OCI-LY1 (cell line): ENCODE measurements around the gene TFDP2.

Experiments used
- CTCF ChIP-seq: fragments of 200-600 bp; sonication (generic), shearing (Covaris generic); IDR thresholded peaks from 2 replicates; pipeline ENCODE4 v1.5.1; 2017; ENCODE audit warnings: mild to moderate bottlenecking, antibody characterized with exemption, low read length, moderate library complexity, mixed read lengths
- EZH2 ChIP-seq: fragments of 200-600 bp; sonication (generic), shearing (Covaris generic); IDR thresholded peaks from 2 replicates; pipeline ENCODE4 v1.8.0; 2017; ENCODE audit warnings: borderline replicate concordance, mixed run types, mild to moderate bottlenecking, antibody characterized with exemption, low read length, moderate library complexity, mixed read lengths

- no peak for TF ChIP-seq CTCF
- no peak for TF ChIP-seq EZH2
Measured at GRCh38 chr3:141996437-141996836, 152.9 kb downstream of the TFDP2 start.
